Endothelial cell of umbilical vein (primary cell): Measurements from ENCODE around the gene PTPRD. TPM values are rescaled to one million over a fixed set of nuclear protein-coding genes. Genes with fewer than 3 reads are reported as not detected.

Experiments used
- BruUV-seq: library from RNA; stranded (reverse); fragments of 400-500 nt; replicated peaks from 2 replicates; lab custom pipeline; 2021; lab: Mats Ljungman, UMichigan
- CTCF ChIA-PET: fragments of 300-600, 350-600 bp; sonication (Branson Sonifier 250); formaldehyde crosslinking; loops from one replicate; lab custom pipeline; 2021; ENCODE audit warnings: antibody characterized with exemption, inconsistent platforms; lab: Charles Lee
- POLR2A ChIA-PET: fragments of 300-600, 350-600 bp; sonication (Branson Sonifier 250); formaldehyde crosslinking; loops from one replicate; lab custom pipeline; 2021; ENCODE audit warnings: antibody characterized with exemption, inconsistent platforms; lab: Charles Lee
- DNase-seq: peaks from one replicate; pipeline ENCODE4 v3.0.0-alpha.2; 2011; ENCODE audit warnings: low read depth, low spot score
- FAIRE-seq: peaks from 2 replicates; lab custom pipeline; 2011; peaks lifted over from hg19 to GRCh38; lab: Jason Lieb, UNC
- H2AFZ ChIP-seq: 2 replicates; pipeline ENCODE4 v1.6.0; 2012; ENCODE audit warnings: low read depth, low read length, control low read depth, inconsistent platforms
- H3K27ac ChIP-seq: 2 replicates; pipeline ENCODE4 v1.5.1; 2011; ENCODE audit warnings: low read depth, mild to moderate bottlenecking, control low read depth, low read length, moderate library complexity; ENCODE audit not compliant: insufficient read depth
- H3K27me3 ChIP-seq, 2 experiments: 2 replicates each; pipeline versions ENCODE4 v1.6.0 to v1.6.1; 2011; ENCODE audit warnings: low read length in 2 of 2, mixed read lengths in 1 of 2; ENCODE audit not compliant: control insufficient read depth in 2 of 2, insufficient read depth in 2 of 2
- H3K36me3 ChIP-seq, 2 experiments: 2 replicates in 1 of 2; 3 replicates in 1 of 2; pipeline ENCODE4 v1.5.1; 2011; ENCODE audit warnings: low read length in 2 of 2, mild to moderate bottlenecking in 1 of 2, moderate library complexity in 1 of 2; ENCODE audit not compliant: control insufficient read depth in 2 of 2, insufficient read depth in 2 of 2; ENCODE audit errors: extremely low read depth in 1 of 2
- H3K4me1 ChIP-seq: 3 replicates; pipeline ENCODE4 v1.5.1; 2011; ENCODE audit warnings: mild to moderate bottlenecking, low read length; ENCODE audit not compliant: control insufficient read depth, insufficient read depth; ENCODE audit errors: extremely low read depth
- H3K4me2 ChIP-seq: 2 replicates; pipeline ENCODE4 v1.6.1; 2011; ENCODE audit warnings: low read length, control low read depth, mixed read lengths; ENCODE audit not compliant: insufficient read depth
- H3K4me3 ChIP-seq, 3 experiments: fragments of 200-600 bp in 1 of 3; sonication (generic), shearing (Covaris generic) in 1 of 3; replicated peaks in 1 of 3; 2 replicates each; pipeline ENCODE4 v1.5.1; 2011 to 2016; ENCODE audit warnings: control low read depth in 3 of 3, low read length in 3 of 3, mild to moderate bottlenecking in 2 of 3, inconsistent platforms in 1 of 3, low read depth in 1 of 3, moderate library complexity in 1 of 3; ENCODE audit not compliant: insufficient read depth in 1 of 3
- H3K79me2 ChIP-seq: 2 replicates; pipeline ENCODE4 v1.6.0; 2012; ENCODE audit warnings: low read length, inconsistent platforms; ENCODE audit not compliant: control insufficient read depth, insufficient read depth
- H3K9ac ChIP-seq: replicated peaks from 2 replicates; pipeline ENCODE3; 2011; ENCODE audit warnings: low read length, control low read depth; ENCODE audit not compliant: insufficient read depth; ENCODE audit errors: extremely low read depth
- H3K9me1 ChIP-seq: replicated peaks from 3 replicates; pipeline ENCODE4 v1.6.0; 2011; ENCODE audit warnings: mild to moderate bottlenecking, low read length; ENCODE audit not compliant: control insufficient read depth, insufficient read depth; ENCODE audit errors: extremely low read depth
- H3K9me3 ChIP-seq: replicated peaks from 2 replicates; pipeline ENCODE4 v1.5.1; 2012; ENCODE audit warnings: low read length, inconsistent platforms; ENCODE audit not compliant: control insufficient read depth, insufficient read depth
- H4K20me1 ChIP-seq: replicated peaks from 2 replicates; pipeline ENCODE3; 2011; ENCODE audit warnings: mild to moderate bottlenecking, low read length; ENCODE audit not compliant: control insufficient read depth, insufficient read depth; ENCODE audit errors: extremely low read depth
- CTCF ChIP-seq, 2 donors: IDR thresholded peaks; 1 replicate in 1 of 2; 2 replicates in 1 of 2; pipeline ENCODE4 v1.5.1; 2011; ENCODE audit warnings: low read length in 2 of 2, mild to moderate bottlenecking in 2 of 2, moderate library complexity in 2 of 2, control low read depth in 1 of 2, inconsistent platforms in 1 of 2, low read depth in 1 of 2; ENCODE audit not compliant: insufficient read depth in 1 of 2; ENCODE audit errors: extremely low read depth in 1 of 2
- EZH2 ChIP-seq: IDR thresholded peaks from 2 replicates; pipeline ENCODE4 v1.6.1; 2012; ENCODE audit warnings: borderline replicate concordance, low read depth, mild to moderate bottlenecking, moderate library complexity, low read length, inconsistent platforms; ENCODE audit not compliant: severe bottlenecking
- FOS ChIP-seq: IDR thresholded peaks from 2 replicates; pipeline ENCODE4 v1.6.1; 2011; ENCODE audit warnings: mild to moderate bottlenecking, low read length, moderate library complexity, borderline replicate concordance; ENCODE audit not compliant: insufficient read depth
- GATA2 ChIP-seq: IDR thresholded peaks from 2 replicates; pipeline ENCODE4 v1.7.0; 2011; ENCODE audit warnings: low read depth, mild to moderate bottlenecking, moderate library complexity, mixed read lengths, low read length; ENCODE audit not compliant: insufficient read length, insufficient read depth
- JUN ChIP-seq: IDR thresholded peaks from 2 replicates; pipeline ENCODE4 v1.6.1; 2011; ENCODE audit warnings: borderline replicate concordance, low read depth; ENCODE audit not compliant: insufficient read length, insufficient read depth
- MAX ChIP-seq: IDR thresholded peaks from 2 replicates; pipeline ENCODE4 v1.6.1; 2011; ENCODE audit not compliant: insufficient read depth, insufficient read length
- MYC ChIP-seq: IDR thresholded peaks from one replicate; pipeline ENCODE4 v1.6.1; 2011; ENCODE audit warnings: mild to moderate bottlenecking, low read depth, low read length
- POLR2A ChIP-seq: IDR thresholded peaks from 2 replicates; pipeline ENCODE4 v1.6.1; 2012; ENCODE audit warnings: low read depth, mild to moderate bottlenecking, control low read depth, low read length
- POLR2AphosphoS5 ChIP-seq: IDR thresholded peaks from 2 replicates; pipeline ENCODE4 v1.6.1; 2012; ENCODE audit warnings: low read depth, mild to moderate bottlenecking, control low read depth, low read length, moderate library complexity; ENCODE audit not compliant: insufficient read depth
- dilution Hi-C: fragments of 300-500 bp; cut with MboI; formaldehyde crosslinking; loops from one replicate; pipeline ENCODE4 v1.15.0; 2019; ENCODE audit warnings: low sequenced_read_pairs; ENCODE audit not compliant: extremely low pct_ligation_motif_present
- intact Hi-C: fragments of 100-400 bp; cut with micrococcal nuclease; formaldehyde crosslinking; loops from one replicate; pipeline ENCODE4 v1.10.0; 2022
- polyA plus RNA-seq, 4 experiments: library from polyadenylated mRNA; depleted of rRNA in 3 of 4; stranded (reverse) in 3 of 4; unstranded in 1 of 4; fragments of >200 nt; gene quantifications; 2 replicates each; pipeline versions ENCODE4 v1.2.1 to v1.2.3, GENCODE V29; 2011 to 2012; ENCODE audit warnings: missing spikeins in 1 of 4
- total RNA-seq: library from RNA; stranded (reverse); gene quantifications from 2 replicates; pipeline ENCODE4 v1.2.3, GENCODE V29; 2021

The PTPRD gene
- total and polyA plus RNA-seq, 2 donors (not counting 3 experiments of a cell fraction or from before 2014, with no cell fraction given) = 5.5 to 5.7 TPM

- Histone ChIP-seq H2AFZ (no peak overlapping the region), H3K4me3 (no peak overlapping the region), H3K27ac (no peak overlapping the region), H3K9me1 (no peaks in the 10 kb centered on the region), H3K9me3 (no peaks in the 10 kb centered on the region), H3K4me2 (no peak overlapping the region), H3K36me3 (no peaks in the 10 kb centered on the region), H3K27me3 (no peaks in the 10 kb centered on the region), H4K20me1 (no peaks in the 10 kb centered on the region), H3K79me2 (no peaks in the 10 kb centered on the region), H3K9ac (no peak overlapping the region), H3K4me1 (no peaks in the 10 kb centered on the region)
- dilution Hi-C loops (no loop called here), intact Hi-C loops (no loop called here)
- no peak for DNase-seq
- FAIRE-seq = no peak
- BruUV-seq = no TSS peak
- CTCF ChIA-PET = no interaction called here
- POLR2A ChIA-PET = no interaction called here
- no peak for TF ChIP-seq POLR2A
- TF ChIP-seq EZH2 = no peak
- no peak for TF ChIP-seq POLR2AphosphoS5
- no peak for TF ChIP-seq MYC
- no peak for TF ChIP-seq FOS
- no peak for TF ChIP-seq GATA2
- TF ChIP-seq JUN = no peak
- no peak for TF ChIP-seq MAX
- TF ChIP-seq CTCF (IDR thresholded peaks at IDR 0.05; ENCODE audit: extremely low read depth in 1 of 2, insufficient read depth in 1 of 2, low read depth in 1 of 2, low read length in 2 of 2) = no peak
Observed at GRCh38 chr9:9214066-9214465, 1398.7 kb downstream of the PTPRD start.
